IPS DF 4.7 (cell line): ENCODE results near the gene WIPF1.

Source experiments
- DNase-seq: peaks from one replicate; pipeline ENCODE4 v3.0.0-alpha.2; 2013; ENCODE audit warnings: low spot score; ENCODE audit errors: extremely low read depth

WIPF1 gene

GRCh38 chr2:174621323-174621722, 23.7 kb upstream of the WIPF1 start:
- DNase-seq: no peak

DNA sequence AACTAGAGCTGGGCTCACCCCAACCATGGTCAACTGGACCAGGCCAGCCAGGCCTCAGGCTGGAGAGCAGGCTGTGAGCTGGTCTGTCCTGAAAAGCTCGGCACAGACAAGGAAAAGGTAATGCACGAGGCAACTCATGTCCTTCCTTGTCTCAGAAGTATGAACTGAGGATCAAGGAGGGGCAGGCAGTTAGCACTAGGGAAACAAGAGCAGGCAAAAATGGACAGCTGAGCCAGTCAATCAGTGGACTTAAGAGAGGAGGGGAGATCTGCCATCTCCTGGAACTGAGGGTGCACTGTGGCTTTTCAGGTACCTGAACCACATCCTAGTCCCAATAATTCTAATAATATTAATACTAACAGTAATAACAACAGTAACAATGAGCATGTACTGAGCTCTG, 20.6 kb upstream of the WIPF1 start:
- DNase-seq: no peak

GRCh38 chr2:174617718-174618117, 20.1 kb upstream of the WIPF1 start:
- DNase-seq: no peak

- no peak for DNase-seq
Observed at GRCh38 chr2:174617120-174617519, 19.5 kb upstream of the WIPF1 start.

- DNase-seq: no peak
Observed at GRCh38 chr2:174615871-174616436, 18.4 kb upstream of the WIPF1 start.

- DNase-seq: no peak
Observed at GRCh38 chr2:174614261-174614660, 16.7 kb upstream of the WIPF1 start.

- no peak for DNase-seq
Observed at GRCh38 chr2:174613531-174613930, 15.9 kb upstream of the WIPF1 start.

DNA sequence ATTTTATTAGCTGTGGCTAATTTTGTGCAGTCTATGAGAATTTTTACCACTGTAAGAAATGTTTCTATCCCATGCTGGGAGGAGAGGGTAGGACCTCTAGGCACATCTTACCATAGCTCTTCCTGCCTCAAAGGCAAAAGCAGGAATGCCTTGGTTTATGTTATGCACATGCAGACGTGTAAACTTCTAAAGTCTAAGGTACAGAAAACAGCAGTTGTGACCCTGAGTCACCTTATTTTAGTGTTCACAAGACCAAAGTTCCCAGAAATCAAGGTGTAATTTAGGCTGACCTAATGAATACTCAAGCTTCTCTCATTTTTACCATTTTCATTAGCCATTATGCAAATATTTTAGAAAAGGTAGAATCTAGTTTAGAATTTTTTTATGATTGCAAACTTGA, 15.4 kb upstream of the WIPF1 start:
- no peak for DNase-seq

DNA sequence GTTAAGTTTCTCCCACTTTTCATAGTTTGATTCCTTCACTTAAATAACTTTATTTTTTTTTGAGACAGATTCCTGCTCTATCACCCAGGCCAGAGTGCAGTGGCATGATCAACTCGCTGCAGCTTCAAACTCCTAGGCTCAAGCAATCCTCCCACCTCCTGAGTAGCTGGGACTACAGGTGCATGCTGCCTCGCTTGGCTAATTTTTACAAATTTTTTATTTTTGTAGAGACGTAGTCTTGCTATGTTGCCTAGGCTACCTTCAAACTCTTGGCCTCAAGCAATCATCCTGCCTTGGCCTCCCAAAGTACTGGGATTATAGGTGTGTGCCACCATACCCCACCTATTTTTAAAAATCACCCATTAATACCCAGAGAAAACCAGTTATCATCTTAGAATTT, 14.2 kb upstream of the WIPF1 start:
- DNase-seq: no peak

DNA sequence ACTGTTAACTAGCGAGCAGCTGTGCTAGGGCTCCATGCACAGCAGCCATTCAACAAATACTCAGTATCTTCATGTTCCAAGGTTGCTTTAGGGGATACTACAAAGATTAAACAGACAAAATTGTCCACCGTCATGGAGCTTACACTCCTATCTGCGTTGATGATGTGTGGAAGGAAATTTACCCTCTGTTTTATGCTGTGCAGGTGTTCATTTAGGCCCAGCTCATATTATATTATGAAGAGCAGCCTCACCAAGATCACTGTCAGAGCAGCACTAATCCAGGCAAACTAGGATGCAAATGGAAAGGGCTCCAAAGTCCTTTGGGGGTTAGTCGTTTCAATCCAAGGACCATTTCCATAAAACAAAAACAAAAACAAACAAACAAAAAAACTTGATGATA, 13.4 kb upstream of the WIPF1 start:
- no peak for DNase-seq

DNA sequence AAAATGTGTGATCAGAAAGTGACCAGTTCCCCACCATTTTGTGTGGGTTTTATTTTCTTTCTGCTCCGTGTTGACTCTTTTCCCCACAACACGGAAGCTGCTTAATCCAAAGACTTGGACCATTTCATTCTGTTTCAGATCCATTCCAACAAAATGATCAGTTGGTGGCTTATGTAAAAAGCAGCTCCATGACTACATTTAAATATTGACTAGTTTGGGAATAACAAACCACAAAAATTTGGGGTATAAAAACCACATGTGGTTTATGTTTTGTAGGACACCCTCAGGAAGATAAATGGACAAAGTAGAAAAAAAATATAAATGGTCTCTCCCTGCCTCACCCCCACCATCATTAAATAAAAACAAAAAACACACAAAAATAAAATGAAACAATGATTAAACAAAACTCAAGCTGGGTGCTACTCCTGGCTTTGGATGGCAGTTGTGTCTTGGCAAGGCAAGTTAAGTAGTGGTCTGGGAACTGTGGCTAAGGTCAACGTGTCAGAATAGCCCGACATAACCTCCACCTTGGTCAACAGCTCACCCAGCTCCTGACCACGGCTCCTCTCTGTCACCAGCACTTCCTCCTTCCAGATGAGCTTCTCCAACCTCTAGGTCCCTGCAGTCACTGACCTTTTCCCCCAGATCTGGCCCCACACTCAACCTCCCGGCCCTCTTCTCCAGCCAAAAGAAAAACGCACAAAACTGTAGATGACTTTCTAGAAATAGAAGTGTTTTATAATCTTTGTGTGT, 12.8 kb upstream of the WIPF1 start:
- DNase-seq: no peak

DNA sequence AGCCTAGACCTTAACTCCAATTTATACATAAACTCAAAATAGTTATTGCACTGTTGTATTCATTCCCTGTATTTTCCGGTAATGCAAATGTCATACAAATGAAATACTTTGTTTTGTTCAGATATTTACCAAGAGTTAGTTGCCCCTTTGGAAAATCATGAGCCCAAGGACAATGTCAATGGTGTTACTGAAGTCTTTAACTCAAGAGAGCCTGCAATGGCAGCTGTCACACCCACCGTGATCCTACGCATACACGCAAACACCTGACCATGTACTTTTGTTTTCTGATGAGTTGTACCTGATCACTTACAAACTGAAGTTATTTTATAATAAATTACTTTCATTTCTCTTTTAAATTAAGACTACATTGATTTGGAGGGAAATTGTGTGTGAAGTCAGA, 11.7 kb upstream of the WIPF1 start:
- DNase-seq: no peak

DNA sequence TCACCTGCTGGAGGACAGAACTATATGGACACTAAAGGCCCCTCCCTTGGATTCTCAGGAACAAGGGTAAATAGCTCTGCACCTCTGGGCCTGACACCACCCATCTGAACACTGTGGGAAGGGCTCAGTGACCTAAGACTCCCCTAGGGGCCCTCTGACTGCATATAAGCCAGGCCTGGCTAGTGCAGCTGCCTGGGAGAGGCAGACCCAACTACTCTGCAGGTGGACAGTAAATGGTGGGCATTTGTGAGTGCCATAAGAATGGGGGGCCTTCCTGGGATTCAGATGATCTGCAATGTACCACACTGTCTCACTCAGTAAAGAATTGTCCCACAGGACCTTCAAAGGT, 11.2 kb upstream of the WIPF1 start:
- DNase-seq: no peak

DNA sequence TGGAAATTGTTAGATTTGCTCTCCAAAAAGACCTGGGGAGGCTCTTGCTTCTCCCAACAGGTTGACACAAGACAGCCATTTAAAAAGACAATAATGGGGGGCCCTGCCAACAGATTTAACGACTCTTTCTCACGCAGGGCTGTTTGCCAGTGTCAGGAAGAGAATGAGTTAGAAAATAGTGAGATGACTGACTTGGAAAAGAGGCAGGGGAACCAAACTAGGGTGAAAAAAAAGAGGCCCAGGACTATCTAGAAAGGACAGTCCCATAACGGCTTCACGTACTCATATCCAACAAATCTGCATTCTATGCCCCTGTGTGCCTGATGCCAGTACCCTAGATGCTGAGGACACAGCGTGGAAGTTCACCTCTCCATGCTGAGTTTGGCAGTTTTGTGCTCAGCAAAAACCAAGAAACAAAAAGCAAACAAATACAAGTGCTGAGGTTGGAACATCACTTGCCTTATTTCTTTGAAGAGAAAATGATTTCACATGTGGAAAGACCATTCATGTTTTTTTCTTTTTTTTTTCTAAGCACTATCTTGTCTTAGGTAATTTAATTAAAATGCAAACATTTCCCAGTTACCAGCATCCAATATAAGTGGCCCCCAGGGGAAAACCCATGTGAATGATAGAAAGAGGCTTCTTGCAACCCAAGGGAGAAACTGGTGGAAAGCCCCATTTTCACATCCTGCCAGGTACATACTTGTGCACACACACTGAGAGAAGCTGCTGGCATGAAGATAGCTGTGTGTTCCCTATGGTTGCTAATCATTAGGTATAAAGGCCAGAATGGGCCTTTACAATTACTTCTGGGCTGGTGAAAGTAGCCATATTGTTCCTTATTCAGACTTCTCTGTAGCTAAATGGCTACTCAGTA, 10.6 kb upstream of the WIPF1 start:
- DNase-seq: no peak

DNA sequence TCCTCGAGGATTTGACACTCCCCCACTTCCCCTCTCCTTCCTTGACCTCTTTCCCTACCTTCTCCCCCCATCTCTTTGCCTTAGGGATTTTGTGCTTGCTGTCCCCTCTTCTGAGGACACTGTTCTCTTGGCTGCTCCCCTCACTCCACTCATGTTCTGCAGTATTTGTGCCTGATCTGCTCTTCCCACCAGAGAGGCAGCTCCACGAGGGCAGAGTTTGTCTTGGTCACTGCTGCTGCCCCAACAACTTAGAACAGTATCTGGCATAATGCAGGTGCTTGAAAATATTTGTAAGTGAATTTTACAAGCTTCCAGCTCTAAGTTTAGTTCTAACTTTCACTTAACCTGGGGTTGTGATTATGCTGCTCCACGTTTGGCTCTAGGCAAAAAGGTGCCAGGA, 10.0 kb upstream of the WIPF1 start:
- DNase-seq: no peak

GRCh38 chr2:174606336-174606735, 8.7 kb upstream of the WIPF1 start:
- DNase-seq: no peak

- DNase-seq: no peak
Observed at GRCh38 chr2:174605687-174606086, 8.1 kb upstream of the WIPF1 start.

DNA sequence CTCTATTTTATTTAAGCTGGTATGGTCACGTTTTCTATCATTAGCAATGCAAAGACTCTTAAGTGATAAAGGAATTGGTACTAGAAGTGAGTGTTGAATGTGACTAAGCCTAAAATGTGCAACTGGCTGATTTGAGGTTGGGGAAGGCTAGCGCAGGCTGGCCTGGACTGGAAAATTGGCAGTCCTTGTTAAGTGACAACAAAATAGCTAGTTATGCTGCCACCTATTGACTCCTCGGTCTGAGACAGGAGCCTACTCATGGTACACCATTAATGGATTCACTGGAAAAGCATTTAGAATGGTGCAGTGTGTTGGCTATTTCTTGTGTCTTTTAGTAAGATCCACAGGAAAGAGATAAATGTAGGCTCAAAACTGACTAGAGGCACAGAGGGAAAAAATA, 5.7 kb upstream of the WIPF1 start:
- no peak for DNase-seq

- no peak for DNase-seq
Observed at GRCh38 chr2:174602745-174603144, 5.1 kb upstream of the WIPF1 start.

DNA sequence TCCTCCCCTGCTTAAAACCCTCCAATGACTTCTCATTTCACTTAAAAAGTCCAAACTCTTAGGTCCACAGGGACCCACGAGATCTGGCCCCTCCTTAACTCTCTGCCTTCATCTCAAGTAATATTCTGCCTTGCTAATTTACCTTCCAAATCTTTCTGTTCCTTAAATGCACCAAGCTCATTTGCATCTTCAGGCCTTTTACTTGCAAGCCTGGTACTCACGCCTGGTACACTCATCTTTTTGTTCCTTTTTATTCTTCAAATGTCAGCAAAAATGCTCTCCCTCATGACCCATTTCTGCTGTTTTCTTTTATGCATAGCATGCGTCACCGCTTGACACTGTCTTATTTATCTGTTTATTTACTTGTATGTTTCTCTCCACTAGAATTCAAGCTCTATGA, 2.7 kb upstream of the WIPF1 start:
- no peak for DNase-seq

DNA sequence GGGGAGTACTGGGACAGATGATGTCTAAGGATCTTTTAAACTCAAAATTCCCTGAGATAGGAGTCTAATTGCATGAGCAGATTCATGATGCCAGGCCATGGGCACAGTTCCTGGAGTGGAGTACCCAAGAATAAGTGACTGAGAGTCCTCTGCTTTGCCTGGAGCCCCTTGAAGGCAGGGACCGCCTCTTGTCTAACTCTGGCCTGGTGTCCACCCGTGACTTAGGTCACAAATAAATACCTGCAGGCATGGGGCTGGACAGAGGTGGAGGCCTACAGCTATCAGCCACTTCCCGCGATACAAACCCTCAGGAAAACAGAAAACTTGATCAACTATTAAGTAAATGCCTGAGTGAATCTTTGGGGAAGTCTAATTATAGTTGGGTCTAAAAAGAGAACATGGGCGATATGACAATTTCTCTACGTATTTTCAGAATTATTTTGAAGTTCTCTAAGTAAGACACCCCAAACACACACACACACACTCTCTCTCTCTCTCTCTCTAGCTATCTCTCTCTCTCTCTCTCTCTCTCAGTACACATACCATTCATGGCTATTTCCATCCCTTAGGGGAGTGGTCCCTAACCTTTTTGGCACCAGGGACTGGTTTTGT, 1.8 kb upstream of the WIPF1 start:
- no peak for DNase-seq

DNA sequence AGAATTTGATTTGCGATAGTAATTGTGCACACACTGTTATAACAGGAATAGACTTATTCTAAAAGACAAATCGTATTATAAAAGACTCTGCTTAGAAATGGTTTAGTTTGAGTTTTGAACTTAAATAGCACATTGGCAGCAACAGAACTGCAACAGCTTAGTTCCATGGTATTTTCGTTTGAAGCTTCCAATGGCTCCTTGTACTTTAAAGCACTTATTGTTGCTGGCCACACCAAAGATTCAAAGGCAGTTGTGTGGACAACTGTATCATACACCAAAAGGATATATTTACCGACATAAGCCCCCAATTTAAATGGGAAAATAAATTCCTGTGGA, 627 bp downstream of the WIPF1 start:
- no peak for DNase-seq
